ENCODE results near the gene BICD2.
"Not testable (repeated sequence)": the region's sequence is repeated elsewhere in the genome, so short reads cannot be mapped to it uniquely, and the experiment has no call there.

Gene BICD2

DNA sequence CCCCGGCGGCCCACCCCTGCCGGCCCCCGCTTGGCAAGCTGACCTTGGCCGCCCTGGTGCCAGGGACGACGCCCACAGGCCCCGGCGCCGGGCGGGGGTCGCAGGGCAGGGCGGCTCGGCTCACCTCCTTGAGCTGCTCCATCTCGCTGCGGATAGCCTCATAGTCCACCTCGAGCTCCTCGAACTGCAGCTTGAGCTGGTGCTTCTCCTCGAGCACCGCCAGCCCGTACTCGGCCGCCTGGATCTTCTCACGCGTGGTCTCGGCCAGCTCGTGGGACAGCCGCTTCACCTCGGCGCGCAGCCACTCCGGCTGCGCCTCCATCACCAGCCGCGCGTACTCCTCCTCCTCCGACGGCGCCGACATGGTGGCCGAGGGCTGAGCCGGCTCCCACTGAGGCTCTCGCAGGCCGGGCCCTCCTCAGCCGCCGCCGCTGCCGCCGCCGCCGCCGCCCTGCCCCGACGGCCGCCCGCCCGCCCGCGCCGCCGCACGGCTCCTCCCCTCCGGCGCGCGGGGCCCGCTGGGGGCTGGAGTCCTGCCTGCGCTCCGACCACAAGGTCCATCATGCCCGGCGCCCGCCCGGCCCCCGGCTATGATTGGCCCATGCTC is at the start of gene BICD2:
BICD2 (minus strand) TSS at position 453 of the 607 bp plus-strand sequence; CDS start at position 364, 89 bp downstream.
- H3K4me3 ChIP-seq (ENCODE audit: low read depth, low read length): peak within 1 kb of the TSS; percentile 95
- TF ChIP-seq, protein P1, sequence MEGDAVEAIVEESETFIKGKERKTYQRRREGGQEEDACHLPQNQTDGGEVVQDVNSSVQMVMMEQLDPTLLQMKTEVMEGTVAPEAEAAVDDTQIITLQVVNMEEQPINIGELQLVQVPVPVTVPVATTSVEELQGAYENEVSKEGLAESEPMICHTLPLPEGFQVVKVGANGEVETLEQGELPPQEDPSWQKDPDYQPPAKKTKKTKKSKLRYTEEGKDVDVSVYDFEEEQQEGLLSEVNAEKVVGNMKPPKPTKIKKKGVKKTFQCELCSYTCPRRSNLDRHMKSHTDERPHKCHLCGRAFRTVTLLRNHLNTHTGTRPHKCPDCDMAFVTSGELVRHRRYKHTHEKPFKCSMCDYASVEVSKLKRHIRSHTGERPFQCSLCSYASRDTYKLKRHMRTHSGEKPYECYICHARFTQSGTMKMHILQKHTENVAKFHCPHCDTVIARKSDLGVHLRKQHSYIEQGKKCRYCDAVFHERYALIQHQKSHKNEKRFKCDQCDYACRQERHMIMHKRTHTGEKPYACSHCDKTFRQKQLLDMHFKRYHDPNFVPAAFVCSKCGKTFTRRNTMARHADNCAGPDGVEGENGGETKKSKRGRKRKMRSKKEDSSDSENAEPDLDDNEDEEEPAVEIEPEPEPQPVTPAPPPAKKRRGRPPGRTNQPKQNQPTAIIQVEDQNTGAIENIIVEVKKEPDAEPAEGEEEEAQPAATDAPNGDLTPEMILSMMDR (IDR thresholded peaks at IDR 0.05; ENCODE audit: borderline replicate concordance, insufficient read depth, low read depth, low read length): no peak

DNA sequence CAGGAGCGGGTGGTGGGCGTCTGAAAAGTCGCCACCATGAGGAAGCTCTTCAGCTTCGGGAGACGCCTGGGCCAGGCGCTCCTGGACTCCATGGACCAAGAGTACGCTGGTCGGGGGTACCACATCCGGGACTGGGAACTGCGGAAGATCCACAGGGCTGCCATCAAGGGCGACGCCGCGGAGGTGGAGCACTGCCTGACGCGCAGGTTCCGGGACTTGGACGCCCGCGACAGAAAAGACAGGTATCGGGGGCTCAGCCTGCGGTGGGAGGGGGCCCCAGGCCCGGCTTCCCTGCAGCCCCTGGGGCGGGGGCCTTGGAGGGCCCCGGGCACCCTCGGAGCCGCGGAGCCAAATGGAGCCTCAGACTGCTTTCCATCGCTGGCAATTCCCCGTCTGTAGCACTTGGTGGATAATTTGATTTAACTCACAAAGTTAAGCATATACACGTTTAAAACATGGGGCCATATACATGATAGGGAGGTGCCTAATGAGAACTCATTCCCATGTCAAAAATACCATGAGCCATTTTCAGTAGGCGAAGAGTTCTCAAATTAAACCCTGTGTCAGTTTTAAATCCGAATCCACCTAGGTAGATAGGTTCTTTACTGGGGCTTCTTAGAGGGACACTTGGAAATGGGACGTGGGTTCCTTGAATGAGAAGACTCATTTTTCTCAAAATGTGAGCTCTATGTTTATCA is 45.1 kb upstream of the BICD2 start:
- H3K4me3 ChIP-seq (ENCODE audit: low read depth, low read length): not testable (repeated sequence)

DNA sequence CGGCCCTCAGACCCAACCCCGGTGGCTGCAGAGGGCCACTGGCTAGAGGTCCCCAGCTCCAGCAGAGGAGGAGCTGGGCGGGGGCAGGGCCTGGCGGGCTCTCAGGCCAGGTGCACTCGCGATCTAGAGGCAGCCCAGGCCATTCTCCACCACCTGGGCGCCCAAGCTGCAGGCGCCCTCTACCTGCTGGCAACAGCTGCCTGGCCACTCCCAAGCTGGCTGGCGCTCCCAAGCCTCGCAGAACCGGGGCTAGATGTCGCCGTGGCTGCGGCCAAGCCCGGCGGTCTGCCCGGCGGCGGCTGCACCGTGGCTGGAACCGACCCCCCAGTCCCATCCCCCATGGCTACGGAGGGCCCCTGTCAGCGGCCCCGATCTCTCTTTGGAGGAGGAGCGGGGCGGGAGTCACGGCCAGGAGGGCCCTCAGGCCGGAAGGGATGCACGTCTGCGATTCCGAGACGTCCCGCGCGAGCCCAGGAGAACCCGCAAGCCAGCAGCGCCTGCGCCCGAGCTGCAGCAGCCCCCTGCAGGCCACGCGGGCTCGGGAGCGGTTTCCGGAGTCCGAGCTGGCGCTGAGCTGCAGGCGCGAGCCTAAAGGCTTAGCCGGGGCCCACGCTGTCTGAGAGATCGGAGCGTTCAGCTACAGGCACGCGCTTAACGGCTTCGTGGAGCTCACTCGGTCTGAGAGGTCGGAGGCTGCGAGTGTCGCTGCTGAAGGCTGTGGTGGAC is 44.3 kb upstream of the BICD2 start:
- peak overlapping the region; percentile 23 for H3K4me3 ChIP-seq (ENCODE audit: low read depth, low read length)
- TF ChIP-seq, protein P1 (IDR thresholded peaks at IDR 0.05; ENCODE audit: borderline replicate concordance, insufficient read depth, low read depth, low read length): 0 out of 2 replicates have a peak, but pooled peaks have one; percentile 23

DNA sequence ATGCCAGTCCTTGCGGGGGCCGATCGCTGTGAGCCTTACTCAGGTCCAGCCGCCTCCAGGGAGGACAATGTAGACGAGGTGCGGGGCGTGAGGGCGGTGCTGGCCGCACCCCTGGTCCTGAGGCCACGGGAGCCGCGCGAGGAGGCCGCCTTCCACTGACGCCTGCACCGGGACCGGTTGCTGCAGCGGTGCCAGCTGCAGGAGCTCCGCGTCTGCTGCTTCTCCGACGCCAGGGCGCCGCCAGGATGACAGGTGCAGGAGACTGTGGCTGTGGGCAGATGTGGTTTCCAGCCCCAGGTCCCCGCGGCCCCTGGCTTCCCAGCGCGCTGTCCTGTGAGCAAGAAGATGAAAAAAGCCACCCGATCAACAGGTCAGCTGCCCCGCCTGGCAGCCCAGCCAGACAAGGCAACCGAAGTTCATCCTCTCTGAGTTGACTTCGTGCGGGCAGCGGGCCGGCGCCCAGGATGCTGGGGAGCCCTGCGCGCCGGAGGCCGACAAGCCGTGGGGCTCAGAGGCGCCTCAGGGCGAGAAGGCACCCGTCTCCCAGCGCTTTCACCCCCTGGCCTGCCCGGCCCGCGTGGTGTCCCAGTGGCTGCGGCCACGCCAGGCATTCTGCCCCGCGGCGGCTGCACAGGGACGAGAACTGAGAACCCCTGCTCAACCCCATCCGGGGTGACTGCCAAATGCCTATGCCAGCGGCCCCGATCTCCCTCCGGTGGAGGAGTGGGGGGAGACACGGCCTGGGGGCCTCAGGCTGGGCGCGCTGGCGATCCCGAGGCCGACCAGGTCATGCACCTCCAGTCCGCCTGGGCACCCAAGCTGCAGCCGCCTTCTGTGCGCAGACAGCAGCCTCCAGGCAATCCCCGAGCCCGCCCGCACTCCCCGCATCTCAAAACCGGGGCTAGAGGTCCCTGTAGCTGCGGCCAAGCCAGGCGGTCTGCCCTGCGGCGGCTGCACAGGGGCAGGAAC is 43.4 kb upstream of the BICD2 start:
- H3K4me3 ChIP-seq (ENCODE audit: low read depth, low read length): no peak overlapping the region
- TF ChIP-seq, protein P1 (IDR thresholded peaks at IDR 0.05; ENCODE audit: borderline replicate concordance, insufficient read depth, low read depth, low read length): no peak

DNA sequence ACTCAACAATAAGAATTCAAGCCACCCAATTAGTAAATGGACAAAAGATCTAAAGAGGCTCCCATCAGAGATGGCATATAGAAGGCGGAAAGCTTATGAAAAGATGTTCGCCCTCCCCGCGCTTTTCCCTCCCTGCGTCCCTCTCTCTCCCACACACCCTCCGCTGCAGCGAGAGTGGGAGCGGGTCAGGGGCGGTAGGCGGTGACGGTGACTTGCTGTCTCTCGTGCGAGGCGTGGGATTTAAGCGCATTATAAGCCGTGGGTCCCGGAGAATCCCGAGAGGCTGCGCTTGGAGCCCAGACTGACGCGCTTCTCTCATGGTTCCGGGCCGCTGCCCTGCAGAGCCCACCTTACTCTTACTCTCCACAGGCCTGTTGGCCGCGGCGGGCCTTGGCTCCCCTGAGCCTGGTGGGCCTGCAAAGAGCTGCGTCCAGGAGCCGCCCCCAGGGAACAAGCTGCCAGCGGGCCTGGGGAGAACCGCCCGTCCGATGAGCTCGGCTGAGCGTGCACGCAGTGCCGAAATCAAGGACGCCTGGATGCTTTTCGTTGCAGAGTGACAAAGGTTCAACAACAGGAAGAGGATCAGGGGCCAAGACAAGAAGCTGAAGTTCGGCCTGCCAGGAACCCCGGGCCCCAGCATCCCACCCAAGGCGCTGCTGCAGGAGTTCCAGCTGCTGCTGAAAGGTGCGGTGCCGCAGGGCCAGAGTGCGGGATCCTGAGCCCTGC is 42.6 kb upstream of the BICD2 start:
- TF ChIP-seq, protein P1 (IDR thresholded peaks at IDR 0.05; ENCODE audit: borderline replicate concordance, insufficient read depth, low read depth, low read length): no peak
- H3K4me3 ChIP-seq (ENCODE audit: low read depth, low read length): no peak overlapping the region

DNA sequence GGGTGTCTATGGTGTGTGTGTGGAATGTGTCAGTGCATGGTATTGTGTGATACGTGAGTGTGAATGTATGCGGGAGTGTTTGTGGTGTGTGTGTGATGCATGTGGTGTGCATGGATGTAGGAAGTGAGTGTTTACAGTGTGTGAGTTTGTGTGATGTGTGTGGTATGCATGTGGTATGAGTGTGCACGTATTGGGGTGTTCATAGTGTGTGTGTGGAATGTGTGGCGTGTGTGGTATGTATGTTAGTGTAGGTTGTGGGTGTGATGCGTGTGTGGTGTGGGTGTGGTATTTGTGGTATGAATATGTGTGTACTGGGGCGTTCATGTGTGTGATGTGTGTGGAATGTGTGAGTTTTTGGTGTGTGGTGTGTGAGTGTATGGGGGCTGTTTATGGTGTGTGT is 40.1 kb upstream of the BICD2 start:
- TF ChIP-seq, protein P1 (IDR thresholded peaks at IDR 0.05; ENCODE audit: borderline replicate concordance, insufficient read depth, low read depth, low read length): no peak
- no peak overlapping the region for H3K4me3 ChIP-seq (ENCODE audit: low read depth, low read length)
